Endothelial cell of umbilical vein (primary cell): Measurements from ENCODE around the gene PPP1R18. TPM values are rescaled to one million over a fixed set of nuclear protein-coding genes. Genes with fewer than 3 reads are reported as not detected.
A peak's percentile ranks its signal among the peaks of the same experiment; 100 is the strongest.

Experiments
- BruUV-seq: library from RNA; stranded (reverse); fragments of 400-500 nt; replicated peaks from 2 replicates; lab custom pipeline; 2021; lab: Mats Ljungman, UMichigan
- CTCF ChIA-PET: fragments of 300-600, 350-600 bp; sonication (Branson Sonifier 250); formaldehyde crosslinking; loops from one replicate; lab custom pipeline; 2021; ENCODE audit warnings: antibody characterized with exemption, inconsistent platforms; lab: Charles Lee
- POLR2A ChIA-PET: fragments of 300-600, 350-600 bp; sonication (Branson Sonifier 250); formaldehyde crosslinking; loops from one replicate; lab custom pipeline; 2021; ENCODE audit warnings: antibody characterized with exemption, inconsistent platforms; lab: Charles Lee
- DNase-seq: peaks from one replicate; pipeline ENCODE4 v3.0.0-alpha.2; 2011; ENCODE audit warnings: low read depth, low spot score
- FAIRE-seq: peaks from 2 replicates; lab custom pipeline; 2011; peaks lifted over from hg19 to GRCh38; lab: Jason Lieb, UNC
- H2AFZ ChIP-seq: 2 replicates; pipeline ENCODE4 v1.6.0; 2012; ENCODE audit warnings: low read depth, low read length, control low read depth, inconsistent platforms
- H3K27ac ChIP-seq: 2 replicates; pipeline ENCODE4 v1.5.1; 2011; ENCODE audit warnings: low read depth, mild to moderate bottlenecking, control low read depth, low read length, moderate library complexity; ENCODE audit not compliant: insufficient read depth
- H3K27me3 ChIP-seq, 2 experiments: 2 replicates each; pipeline versions ENCODE4 v1.6.0 to v1.6.1; 2011; ENCODE audit warnings: low read length in 2 of 2, mixed read lengths in 1 of 2; ENCODE audit not compliant: control insufficient read depth in 2 of 2, insufficient read depth in 2 of 2
- H3K36me3 ChIP-seq, 2 experiments: 2 replicates in 1 of 2; 3 replicates in 1 of 2; pipeline ENCODE4 v1.5.1; 2011; ENCODE audit warnings: low read length in 2 of 2, mild to moderate bottlenecking in 1 of 2, moderate library complexity in 1 of 2; ENCODE audit not compliant: control insufficient read depth in 2 of 2, insufficient read depth in 2 of 2; ENCODE audit errors: extremely low read depth in 1 of 2
- H3K4me1 ChIP-seq: 3 replicates; pipeline ENCODE4 v1.5.1; 2011; ENCODE audit warnings: mild to moderate bottlenecking, low read length; ENCODE audit not compliant: control insufficient read depth, insufficient read depth; ENCODE audit errors: extremely low read depth
- H3K4me2 ChIP-seq: 2 replicates; pipeline ENCODE4 v1.6.1; 2011; ENCODE audit warnings: low read length, control low read depth, mixed read lengths; ENCODE audit not compliant: insufficient read depth
- H3K4me3 ChIP-seq, 3 experiments: fragments of 200-600 bp in 1 of 3; sonication (generic), shearing (Covaris generic) in 1 of 3; replicated peaks in 1 of 3; 2 replicates each; pipeline ENCODE4 v1.5.1; 2011 to 2016; ENCODE audit warnings: control low read depth in 3 of 3, low read length in 3 of 3, mild to moderate bottlenecking in 2 of 3, inconsistent platforms in 1 of 3, low read depth in 1 of 3, moderate library complexity in 1 of 3; ENCODE audit not compliant: insufficient read depth in 1 of 3
- H3K79me2 ChIP-seq: 2 replicates; pipeline ENCODE4 v1.6.0; 2012; ENCODE audit warnings: low read length, inconsistent platforms; ENCODE audit not compliant: control insufficient read depth, insufficient read depth
- H3K9ac ChIP-seq: replicated peaks from 2 replicates; pipeline ENCODE3; 2011; ENCODE audit warnings: low read length, control low read depth; ENCODE audit not compliant: insufficient read depth; ENCODE audit errors: extremely low read depth
- H3K9me1 ChIP-seq: replicated peaks from 3 replicates; pipeline ENCODE4 v1.6.0; 2011; ENCODE audit warnings: mild to moderate bottlenecking, low read length; ENCODE audit not compliant: control insufficient read depth, insufficient read depth; ENCODE audit errors: extremely low read depth
- H3K9me3 ChIP-seq: replicated peaks from 2 replicates; pipeline ENCODE4 v1.5.1; 2012; ENCODE audit warnings: low read length, inconsistent platforms; ENCODE audit not compliant: control insufficient read depth, insufficient read depth
- H4K20me1 ChIP-seq: replicated peaks from 2 replicates; pipeline ENCODE3; 2011; ENCODE audit warnings: mild to moderate bottlenecking, low read length; ENCODE audit not compliant: control insufficient read depth, insufficient read depth; ENCODE audit errors: extremely low read depth
- EZH2 ChIP-seq: IDR thresholded peaks from 2 replicates; pipeline ENCODE4 v1.6.1; 2012; ENCODE audit warnings: borderline replicate concordance, low read depth, mild to moderate bottlenecking, moderate library complexity, low read length, inconsistent platforms; ENCODE audit not compliant: severe bottlenecking
- FOS ChIP-seq: IDR thresholded peaks from 2 replicates; pipeline ENCODE4 v1.6.1; 2011; ENCODE audit warnings: mild to moderate bottlenecking, low read length, moderate library complexity, borderline replicate concordance; ENCODE audit not compliant: insufficient read depth
- POLR2A ChIP-seq: IDR thresholded peaks from 2 replicates; pipeline ENCODE4 v1.6.1; 2012; ENCODE audit warnings: low read depth, mild to moderate bottlenecking, control low read depth, low read length
- POLR2AphosphoS5 ChIP-seq: IDR thresholded peaks from 2 replicates; pipeline ENCODE4 v1.6.1; 2012; ENCODE audit warnings: low read depth, mild to moderate bottlenecking, control low read depth, low read length, moderate library complexity; ENCODE audit not compliant: insufficient read depth
- dilution Hi-C: fragments of 300-500 bp; cut with MboI; formaldehyde crosslinking; loops from one replicate; pipeline ENCODE4 v1.15.0; 2019; ENCODE audit warnings: low sequenced_read_pairs; ENCODE audit not compliant: extremely low pct_ligation_motif_present
- intact Hi-C: fragments of 100-400 bp; cut with micrococcal nuclease; formaldehyde crosslinking; loops from one replicate; pipeline ENCODE4 v1.10.0; 2022
- polyA plus RNA-seq, 4 experiments: library from polyadenylated mRNA; depleted of rRNA in 3 of 4; stranded (reverse) in 3 of 4; unstranded in 1 of 4; fragments of >200 nt; gene quantifications; 2 replicates each; pipeline versions ENCODE4 v1.2.1 to v1.2.3, GENCODE V29; 2011 to 2012; ENCODE audit warnings: missing spikeins in 1 of 4
- total RNA-seq: library from RNA; stranded (reverse); gene quantifications from 2 replicates; pipeline ENCODE4 v1.2.3, GENCODE V29; 2021
- TF ChIP-seq, protein P1 (sequence below): IDR thresholded peaks from 2 replicates; pipeline ENCODE4 v1.6.1; 2011; ENCODE audit not compliant: insufficient read depth, insufficient read length

PPP1R18 gene
- total and polyA plus RNA-seq, 2 donors (not counting 3 experiments of a cell fraction or from before 2014, with no cell fraction given), result 136 to 173 TPM

DNA sequence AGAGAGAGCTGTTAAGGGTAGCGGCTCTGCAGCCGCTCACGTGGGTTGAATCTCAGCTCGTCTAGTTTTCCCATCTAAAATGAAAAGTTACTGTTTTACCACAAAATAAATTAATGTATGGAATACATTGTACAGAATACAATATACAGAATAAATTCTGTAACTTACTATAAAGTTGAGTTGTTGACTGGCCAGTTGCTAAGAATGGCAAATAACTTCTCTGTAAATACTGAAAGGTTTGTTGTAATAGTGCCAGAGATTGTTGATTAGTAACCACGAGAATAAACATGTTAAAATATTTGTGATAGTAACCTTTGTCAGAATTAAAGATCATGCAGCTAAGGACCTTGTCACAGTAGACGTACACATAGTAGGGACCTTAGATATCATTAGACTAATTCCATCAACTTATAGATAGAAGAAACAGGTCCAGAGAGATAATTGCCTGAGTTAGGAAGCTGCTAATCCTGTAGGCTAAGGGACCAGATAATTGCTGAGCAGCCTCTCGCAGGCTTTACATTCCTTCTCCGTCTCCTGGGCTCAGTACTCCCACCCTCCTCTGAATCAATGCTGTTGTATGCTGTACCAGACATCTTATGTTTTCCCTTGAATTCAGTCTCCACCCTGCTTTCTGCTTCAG is 4.9 kb upstream of the PPP1R18 start:
- no peaks in the 10 kb centered on the region for H3K27me3 ChIP-seq
- peaks cover 28% of the 10 kb centered on the region for H3K4me1 ChIP-seq
- ChIA-PET POLR2A (interaction anchor here (1.1 to 1.8 kb wide), 2 partner anchors 26 to 30 kb away, joined by 3 to 4 read pairs; partner anchors contain the start of gene MDC1), CTCF (interaction anchor here (1.4 to 2.5 kb wide), 5 partner anchors 12 to 39 kb away, joined by 3 to 19 read pairs (median 9); partner anchors contain the start of genes DHX16 and MDC1)
- DNase-seq (no peak), FAIRE-seq (no peak)
- intact Hi-C loops, result no loop called here
- dilution Hi-C loops, result no loop called here
- no peaks in the 10 kb centered on the region for H4K20me1 ChIP-seq
- H3K27ac ChIP-seq, result peak overlapping the region; percentile 54
- peaks cover 24% of the 10 kb centered on the region for H3K79me2 ChIP-seq
- peak overlapping the region; percentile 55 to 84 (median 72) for H3K4me3 ChIP-seq
- peak overlapping the region; percentile 91 for H3K4me2 ChIP-seq
- TF ChIP-seq, protein P1, sequence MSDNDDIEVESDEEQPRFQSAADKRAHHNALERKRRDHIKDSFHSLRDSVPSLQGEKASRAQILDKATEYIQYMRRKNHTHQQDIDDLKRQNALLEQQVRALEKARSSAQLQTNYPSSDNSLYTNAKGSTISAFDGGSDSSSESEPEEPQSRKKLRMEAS, result no peak
- H3K9me3 ChIP-seq, result no peaks in the 10 kb centered on the region
- no peaks in the 10 kb centered on the region for H3K9me1 ChIP-seq
- BruUV-seq, result no TSS peak
- H3K36me3 ChIP-seq, result no peaks in the 10 kb centered on the region
- H2AFZ ChIP-seq, result peak overlapping the region; percentile 78
- H3K9ac ChIP-seq, result peak overlapping the region; percentile 56

DNA sequence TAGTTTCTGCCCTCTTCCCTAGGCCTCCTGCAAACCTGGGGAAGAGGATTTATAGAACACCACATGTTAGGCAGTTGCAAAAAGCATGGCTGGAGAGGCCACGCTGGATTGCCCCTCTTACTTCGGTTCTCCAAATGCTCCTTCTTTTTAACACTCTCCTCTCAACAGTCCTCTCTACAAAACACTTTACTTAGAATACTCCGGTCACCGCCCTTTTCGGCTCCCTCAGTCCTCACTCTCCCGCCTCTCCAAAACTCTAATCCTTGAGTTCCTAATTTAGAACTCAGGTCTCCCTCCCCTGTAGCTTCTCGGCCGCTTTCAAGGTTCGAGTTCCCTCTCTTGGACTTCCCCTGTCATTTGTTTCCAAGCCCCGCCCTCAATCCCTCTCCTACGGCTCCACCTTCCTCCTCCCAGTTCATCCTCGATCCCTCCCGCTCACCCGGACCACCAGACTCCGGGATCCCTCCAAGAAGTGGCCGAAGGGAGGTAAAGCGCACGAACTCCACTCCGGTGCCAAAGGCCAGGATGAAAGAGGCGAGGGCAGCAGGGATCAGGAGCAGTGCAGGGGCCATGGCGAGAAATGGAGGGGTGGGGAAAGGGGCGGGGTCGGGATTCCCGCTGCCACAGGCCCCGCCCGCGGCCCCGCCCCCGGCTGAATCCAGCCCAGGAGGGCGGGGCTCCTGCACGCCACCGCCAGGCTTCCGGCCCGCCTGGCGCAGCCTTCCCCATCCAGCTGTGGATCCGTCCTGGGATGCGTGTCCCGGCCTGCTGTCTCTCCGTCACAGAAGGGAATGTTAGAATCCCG is 4.2 kb upstream of the PPP1R18 start, which contains the start of gene NRM:
TSS of gene NRM (minus strand) at position 582 of the 805 bp plus-strand sequence. CDS start at position 572, 10 bp downstream.
- POLR2A ChIA-PET, result interaction anchor here (1.1 to 1.8 kb wide), 3 partner anchors 27 to 31 kb away, joined by 3 to 4 read pairs (median 4); partner anchors contain the start of gene MDC1
- no peaks in the 10 kb centered on the region for H3K36me3 ChIP-seq
- no peaks in the 10 kb centered on the region for H3K9me3 ChIP-seq
- peak within 1 kb of the TSS; percentile 54 for H3K27ac ChIP-seq
- DNase-seq, result peak; percentile 87
- peak within 1 kb of the TSS; percentile 61 for H3K9ac ChIP-seq
- peak within 1 kb of the TSS; percentile 98 for H2AFZ ChIP-seq
- no peaks in the 10 kb centered on the region for H3K9me1 ChIP-seq
- peak; percentile 78 for FAIRE-seq
- H4K20me1 ChIP-seq, result no peaks in the 10 kb centered on the region
- peak; percentile 78 for TF ChIP-seq POLR2AphosphoS5
- no peak for TF ChIP-seq EZH2
- TF ChIP-seq POLR2A, result peak; percentile 64
- TF ChIP-seq FOS, result no peak
- dilution Hi-C loops (no loop called here), intact Hi-C loops (no loop called here)
- peaks cover 28% of the 10 kb centered on the region for H3K4me1 ChIP-seq
- H3K27me3 ChIP-seq, result no peaks in the 10 kb centered on the region
- peaks cover 32% of the 10 kb centered on the region for H3K79me2 ChIP-seq
- H3K4me3 ChIP-seq, result peak within 1 kb of the TSS; percentile 72 to 84 (median 78)
- no TSS peak for BruUV-seq
- peak within 1 kb of the TSS; percentile 91 for H3K4me2 ChIP-seq
- CTCF ChIA-PET, result interaction anchor here (1.4 to 2.5 kb wide), 5 partner anchors 12 to 40 kb away, joined by 3 to 19 read pairs (median 9); partner anchors contain the start of genes DHX16 and MDC1
